DND-41 (cell line): ENCODE measurements around the gene SLC43A3.

Experiments
- ATAC-seq: fragments of 200-7000 bp; cut with Tn5 transposase; 3 replicates; pipeline ENCODE4 v1.9.1; 2021; ENCODE audit warnings: low read depth; ENCODE audit not compliant: insufficient read depth
- DNase-seq: peaks from one replicate; pipeline ENCODE4 v3.0.0-alpha.2; 2020
- H2AFZ ChIP-seq: 2 replicates; pipeline ENCODE4 v1.6.0; 2012; ENCODE audit warnings: low read depth, low read length
- H3K27ac ChIP-seq: 2 replicates; pipeline ENCODE4 v1.5.1; 2012; ENCODE audit warnings: low read length, inconsistent platforms
- H3K27me3 ChIP-seq: fragments of 200-600 bp; sonication (generic); 2 replicates; pipeline ENCODE4 v1.6.0; 2012; ENCODE audit warnings: low read length, mild to moderate bottlenecking, inconsistent platforms; ENCODE audit not compliant: insufficient read depth, poor library complexity
- H3K36me3 ChIP-seq: 2 replicates; pipeline ENCODE4 v1.5.1; 2012; ENCODE audit warnings: low read length, inconsistent platforms; ENCODE audit not compliant: insufficient read depth
- H3K4me1 ChIP-seq: 2 replicates; pipeline ENCODE4 v1.5.1; 2012; ENCODE audit warnings: mild to moderate bottlenecking, low read length; ENCODE audit not compliant: insufficient read depth
- H3K4me2 ChIP-seq: 2 replicates; pipeline ENCODE4 v1.6.0; 2012; ENCODE audit warnings: mild to moderate bottlenecking, moderate library complexity, low read length, inconsistent platforms; ENCODE audit not compliant: insufficient read depth
- H3K4me3 ChIP-seq, 2 experiments: fragments of 200-600 bp in 1 of 2; shearing (Covaris generic) in 1 of 2; 2 replicates each; pipeline ENCODE4 v1.5.1; 2012 to 2016; ENCODE audit warnings: inconsistent platforms in 2 of 2, low read length in 2 of 2, mild to moderate bottlenecking in 2 of 2, low read depth in 1 of 2, moderate library complexity in 1 of 2
- H3K79me2 ChIP-seq: 2 replicates; pipeline ENCODE4 v1.6.0; 2012; ENCODE audit warnings: low read length, inconsistent platforms; ENCODE audit not compliant: insufficient read depth
- H3K9ac ChIP-seq: 2 replicates; pipeline ENCODE4 v1.6.0; 2012; ENCODE audit warnings: low read depth, mild to moderate bottlenecking, inconsistent platforms, low read length, moderate library complexity
- H3K9me3 ChIP-seq: 2 replicates; pipeline ENCODE4 v1.5.1; 2012; ENCODE audit warnings: low read length, moderate library complexity, mild to moderate bottlenecking, inconsistent platforms; ENCODE audit not compliant: insufficient read depth, severe bottlenecking
- H4K20me1 ChIP-seq: 2 replicates; pipeline ENCODE4 v1.6.0; 2012; ENCODE audit warnings: low read length; ENCODE audit not compliant: insufficient read depth
- CTCF ChIP-seq: IDR thresholded peaks from 2 replicates; pipeline ENCODE4 v1.5.1; 2012; ENCODE audit warnings: borderline replicate concordance, low read length, moderate library complexity, mild to moderate bottlenecking; ENCODE audit not compliant: poor library complexity, severe bottlenecking; ENCODE audit errors: extremely low read depth
- EZH2 ChIP-seq: IDR thresholded peaks from 3 replicates; pipeline ENCODE4 v1.6.1; 2012; ENCODE audit warnings: borderline replicate concordance, low read depth, mild to moderate bottlenecking, moderate library complexity, low read length, inconsistent platforms; ENCODE audit not compliant: severe bottlenecking

The SLC43A3 gene

GRCh38 chr11:57370251-57370650, 56.7 kb downstream of the SLC43A3 start:
- no peaks in the 10 kb centered on the region for H3K27me3 ChIP-seq
- H3K79me2 ChIP-seq: no peaks in the 10 kb centered on the region
- ATAC-seq: no peak
- TF ChIP-seq EZH2: no peak
- TF ChIP-seq CTCF: no peak
- no peaks in the 10 kb centered on the region for H3K9me3 ChIP-seq
- no peaks in the 10 kb centered on the region for H3K4me1 ChIP-seq
- H4K20me1 ChIP-seq: no peaks in the 10 kb centered on the region
- H3K36me3 ChIP-seq: no peaks in the 10 kb centered on the region
- no peak overlapping the region for H3K4me2 ChIP-seq
- H3K4me3 ChIP-seq: no peak overlapping the region
- DNase-seq: no peak
- H2AFZ ChIP-seq: no peak overlapping the region
- no peak overlapping the region for H3K27ac ChIP-seq
- no peak overlapping the region for H3K9ac ChIP-seq

GRCh38 chr11:57368845-57369232, 58.1 kb downstream of the SLC43A3 start:
- DNase-seq (no peak), ATAC-seq (no peak)
- Histone ChIP-seq H3K9me3 (no peaks in the 10 kb centered on the region), H2AFZ (no peak overlapping the region), H3K36me3 (no peaks in the 10 kb centered on the region), H3K4me3 (no peak overlapping the region), H3K79me2 (no peaks in the 10 kb centered on the region), H3K9ac (no peak overlapping the region), H3K27ac (no peak overlapping the region), H3K4me1 (no peaks in the 10 kb centered on the region), H4K20me1 (no peaks in the 10 kb centered on the region), H3K4me2 (no peak overlapping the region), H3K27me3 (no peaks in the 10 kb centered on the region)
- no peak for TF ChIP-seq EZH2
- no peak for TF ChIP-seq CTCF

GRCh38 chr11:57368106-57368844, 58.6 kb downstream of the SLC43A3 start:
- Histone ChIP-seq H3K4me3 (no peak overlapping the region), H3K9ac (no peak overlapping the region), H3K9me3 (no peaks in the 10 kb centered on the region), H3K27ac (no peak overlapping the region), H3K36me3 (no peaks in the 10 kb centered on the region), H4K20me1 (no peaks in the 10 kb centered on the region), H3K27me3 (no peaks in the 10 kb centered on the region), H3K79me2 (no peaks in the 10 kb centered on the region), H3K4me1 (no peaks in the 10 kb centered on the region), H2AFZ (no peak overlapping the region), H3K4me2 (no peak overlapping the region)
- TF ChIP-seq CTCF (no peak), EZH2 (no peak)
- DNase-seq (no peak), ATAC-seq (no peak)
